H1 (cell line): ENCODE data around the gene APBB1.

Experiments
- FOSL1 ChIP-seq: IDR thresholded peaks from 2 replicates; pipeline ENCODE4 v1.6.1; 2011; ENCODE audit warnings: mild to moderate bottlenecking, low read depth, low read length, moderate library complexity; ENCODE audit not compliant: insufficient read depth
- HDAC2 ChIP-seq, 2 experiments: fragments of 300-600 bp in 1 of 2; sonication (generic) in 1 of 2; IDR thresholded peaks; 2 replicates each; pipeline ENCODE4 v1.6.1; 2011 to 2012; ENCODE audit warnings: low read depth in 2 of 2, low read length in 2 of 2, mild to moderate bottlenecking in 2 of 2, moderate library complexity in 2 of 2, borderline replicate concordance in 1 of 2, inconsistent platforms in 1 of 2
- HDAC6 ChIP-seq: IDR thresholded peaks from one replicate; pipeline ENCODE4 v1.7.1; 2012; ENCODE audit warnings: low read depth, mild to moderate bottlenecking, inconsistent platforms, low read length, moderate library complexity
- RAD21 ChIP-seq, 2 experiments: IDR thresholded peaks in 1 of 2; conservative IDR thresholded peaks in 1 of 2; 2 replicates each; pipeline ENCODE4 v1.6.1; 2011; ENCODE audit warnings: low read depth in 2 of 2, low read length in 2 of 2, improper control_type of control experiment in 1 of 2, inconsistent platforms in 1 of 2, mild to moderate bottlenecking in 1 of 2, moderate library complexity in 1 of 2
- SRF ChIP-seq: IDR thresholded peaks from 2 replicates; pipeline ENCODE4 v1.6.1; 2011; ENCODE audit warnings: mild to moderate bottlenecking, low read depth, low read length, moderate library complexity
- TAF1 ChIP-seq: IDR thresholded peaks from 2 replicates; pipeline ENCODE4 v1.6.1; 2011; ENCODE audit warnings: mild to moderate bottlenecking, low read depth, low read length
- TF ChIP-seq, protein P1 (sequence below), 3 experiments: IDR thresholded peaks; 1 replicate in 2 of 3; 2 replicates in 1 of 3; pipeline versions ENCODE4 v1.5.1 to v1.6.1; 2011; ENCODE audit warnings: low read length in 3 of 3, mild to moderate bottlenecking in 3 of 3, inconsistent platforms in 2 of 3, low read depth in 1 of 3, moderate library complexity in 1 of 3; ENCODE audit not compliant: insufficient read depth in 1 of 3; ENCODE audit errors: control extremely low read depth in 1 of 3
- TF ChIP-seq, protein P2 (sequence below): IDR thresholded peaks from 2 replicates; pipeline ENCODE4 v1.6.1; 2011; ENCODE audit warnings: low read length, improper control_type of control experiment

DNA sequence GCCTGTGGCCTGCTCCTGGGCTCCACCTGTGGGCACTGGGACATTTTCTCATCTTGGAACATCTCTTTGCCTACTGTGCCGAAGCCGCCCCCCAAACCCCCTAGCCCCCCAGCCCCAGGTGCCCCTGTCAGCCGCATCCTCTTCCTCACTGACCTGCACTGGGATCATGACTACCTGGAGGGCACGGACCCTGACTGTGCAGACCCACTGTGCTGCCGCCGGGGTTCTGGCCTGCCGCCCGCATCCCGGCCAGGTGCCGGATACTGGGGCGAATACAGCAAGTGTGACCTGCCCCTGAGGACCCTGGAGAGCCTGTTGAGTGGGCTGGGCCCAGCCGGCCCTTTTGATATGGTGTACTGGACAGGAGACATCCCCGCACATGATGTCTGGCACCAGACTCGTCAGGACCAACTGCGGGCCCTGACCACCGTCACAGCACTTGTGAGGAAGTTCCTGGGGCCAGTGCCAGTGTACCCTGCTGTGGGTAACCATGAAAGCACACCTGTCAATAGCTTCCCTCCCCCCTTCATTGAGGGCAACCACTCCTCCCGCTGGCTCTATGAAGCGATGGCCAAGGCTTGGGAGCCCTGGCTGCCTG, 27.3 kb downstream of the APBB1 start:
- TF ChIP-seq, protein P1, sequence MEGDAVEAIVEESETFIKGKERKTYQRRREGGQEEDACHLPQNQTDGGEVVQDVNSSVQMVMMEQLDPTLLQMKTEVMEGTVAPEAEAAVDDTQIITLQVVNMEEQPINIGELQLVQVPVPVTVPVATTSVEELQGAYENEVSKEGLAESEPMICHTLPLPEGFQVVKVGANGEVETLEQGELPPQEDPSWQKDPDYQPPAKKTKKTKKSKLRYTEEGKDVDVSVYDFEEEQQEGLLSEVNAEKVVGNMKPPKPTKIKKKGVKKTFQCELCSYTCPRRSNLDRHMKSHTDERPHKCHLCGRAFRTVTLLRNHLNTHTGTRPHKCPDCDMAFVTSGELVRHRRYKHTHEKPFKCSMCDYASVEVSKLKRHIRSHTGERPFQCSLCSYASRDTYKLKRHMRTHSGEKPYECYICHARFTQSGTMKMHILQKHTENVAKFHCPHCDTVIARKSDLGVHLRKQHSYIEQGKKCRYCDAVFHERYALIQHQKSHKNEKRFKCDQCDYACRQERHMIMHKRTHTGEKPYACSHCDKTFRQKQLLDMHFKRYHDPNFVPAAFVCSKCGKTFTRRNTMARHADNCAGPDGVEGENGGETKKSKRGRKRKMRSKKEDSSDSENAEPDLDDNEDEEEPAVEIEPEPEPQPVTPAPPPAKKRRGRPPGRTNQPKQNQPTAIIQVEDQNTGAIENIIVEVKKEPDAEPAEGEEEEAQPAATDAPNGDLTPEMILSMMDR (IDR thresholded peaks at IDR 0.05; ENCODE audit: control extremely low read depth in 1 of 3, insufficient read depth in 1 of 3, low read depth in 1 of 3, low read length in 3 of 3), result no peak
- TF ChIP-seq SRF (no peak), RAD21 (IDR thresholded peaks at IDR 0.05 in 1 of 2, conservative IDR thresholded peaks at IDR 0.05 in 1 of 2; ENCODE audit: low read depth in 2 of 2, low read length in 2 of 2) (no peak), FOSL1 (no peak), HDAC6 (no peak), HDAC2 (IDR thresholded peaks at IDR 0.05; ENCODE audit: borderline replicate concordance in 1 of 2, low read depth in 2 of 2, low read length in 2 of 2) (no peak), TAF1 (no peak)
- TF ChIP-seq, protein P2, sequence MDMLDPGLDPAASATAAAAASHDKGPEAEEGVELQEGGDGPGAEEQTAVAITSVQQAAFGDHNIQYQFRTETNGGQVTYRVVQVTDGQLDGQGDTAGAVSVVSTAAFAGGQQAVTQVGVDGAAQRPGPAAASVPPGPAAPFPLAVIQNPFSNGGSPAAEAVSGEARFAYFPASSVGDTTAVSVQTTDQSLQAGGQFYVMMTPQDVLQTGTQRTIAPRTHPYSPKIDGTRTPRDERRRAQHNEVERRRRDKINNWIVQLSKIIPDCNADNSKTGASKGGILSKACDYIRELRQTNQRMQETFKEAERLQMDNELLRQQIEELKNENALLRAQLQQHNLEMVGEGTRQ, result no peak
